WTC11 (cell line): ENCODE results near the gene VCP. TPM values are rescaled to one million over a fixed set of nuclear protein-coding genes. Genes with fewer than 3 reads are reported as not detected.
A peak's percentile ranks its signal among the peaks of the same experiment; 100 is the strongest.

ENCODE experiments used
- ATAC-seq: fragments of 200-7000 bp; cut with Tn5 transposase; 2 replicates; pipeline ENCODE4 v1.10.0; 2021; ENCODE audit warnings: mild to moderate bottlenecking, moderate library complexity
- CTCF ChIA-PET: fragments of 300-600 bp; sonication (Branson Sonifier 250); formaldehyde crosslinking; loops from one replicate; lab custom pipeline; 2021; ENCODE audit warnings: antibody characterized with exemption; lab: Charles Lee
- POLR2A ChIA-PET: fragments of 350-600 bp; sonication (Branson Sonifier 250); formaldehyde crosslinking; loops from one replicate; lab custom pipeline; 2021; ENCODE audit warnings: antibody characterized with exemption; lab: Charles Lee
- DNase-seq: peaks from one replicate; pipeline ENCODE4 v3.0.0; 2021; ENCODE audit warnings: low spot score
- H3K27ac Mint-ChIP-seq: 2 replicates; pipeline ENCODE4 v1.8.0; 2021; ENCODE audit warnings: mixed read lengths
- H3K27me3 Mint-ChIP-seq: 2 replicates; pipeline ENCODE4 v1.8.0; 2021; ENCODE audit warnings: low read depth, mild to moderate bottlenecking, moderate library complexity, mixed read lengths
- H3K36me3 Mint-ChIP-seq: 2 replicates; pipeline ENCODE4 v1.8.0; 2021; ENCODE audit warnings: mixed read lengths
- H3K4me1 Mint-ChIP-seq: 2 replicates; pipeline ENCODE4 v1.8.0; 2022; ENCODE audit warnings: mixed read lengths
- H3K4me3 Mint-ChIP-seq: 2 replicates; pipeline ENCODE4 v1.8.0; 2021; ENCODE audit warnings: mild to moderate bottlenecking, moderate library complexity, mixed read lengths
- H3K9me3 Mint-ChIP-seq: 2 replicates; pipeline ENCODE4 v1.8.0; 2021; ENCODE audit warnings: mixed read lengths
- ATF1 ChIP-seq: sonication (generic); formaldehyde crosslinking; IDR thresholded peaks from 2 replicates; pipeline ENCODE4 v1.8.1; 2023; ENCODE audit warnings: mild to moderate bottlenecking, moderate library complexity, missing genetic modification reagents
- ATF3 ChIP-seq: sonication (generic); formaldehyde crosslinking; conservative IDR thresholded peaks from 2 replicates; pipeline ENCODE4 v1.8.1; 2022; ENCODE audit warnings: mild to moderate bottlenecking, missing genetic modification reagents
- CTCF ChIP-seq: fragments of 200-600 bp; IDR thresholded peaks from 2 replicates; pipeline ENCODE4 v1.8.0; 2022; ENCODE audit warnings: antibody characterized with exemption
- ETV6 ChIP-seq: sonication (generic); formaldehyde crosslinking; IDR thresholded peaks from 2 replicates; pipeline ENCODE4 v1.8.1; 2022; ENCODE audit warnings: mild to moderate bottlenecking, missing genetic modification reagents
- FOXK1 ChIP-seq: sonication (generic); formaldehyde crosslinking; IDR thresholded peaks from 2 replicates; pipeline ENCODE4 v1.8.0; 2022; ENCODE audit warnings: mild to moderate bottlenecking, moderate library complexity, missing genetic modification reagents
- HMGA2 ChIP-seq: fragments of 250-450 bp; sonication (Bioruptor Pico); IDR thresholded peaks from 2 replicates; pipeline ENCODE4 v1.4.0; 2021; ENCODE audit warnings: mild to moderate bottlenecking, moderate library complexity
- PRRX2 ChIP-seq: fragments of 250-450 bp; sonication (Bioruptor Pico); IDR thresholded peaks from 2 replicates; pipeline ENCODE4 v1.8.0; 2021; ENCODE audit warnings: mild to moderate bottlenecking
- SMAD3 ChIP-seq: sonication (generic); formaldehyde crosslinking; IDR thresholded peaks from 2 replicates; pipeline ENCODE4 v1.8.0; 2022; ENCODE audit warnings: missing genetic modification reagents, mild to moderate bottlenecking, borderline replicate concordance
- SMAD4 ChIP-seq: sonication (generic); formaldehyde crosslinking; IDR thresholded peaks from 2 replicates; pipeline ENCODE4 v1.8.0; 2022; ENCODE audit warnings: mild to moderate bottlenecking, missing genetic modification reagents
- SOX15 ChIP-seq: fragments of 250-450 bp; sonication (Bioruptor Pico); IDR thresholded peaks from 2 replicates; pipeline ENCODE4 v1.9.0; 2021; ENCODE audit warnings: mild to moderate bottlenecking
- TP53 ChIP-seq: sonication (generic); formaldehyde crosslinking; IDR thresholded peaks from 2 replicates; pipeline ENCODE4 v1.8.1; 2023; ENCODE audit warnings: mild to moderate bottlenecking, missing genetic modification reagents
- ZNF396 ChIP-seq: fragments of 250-450 bp; sonication (Bioruptor Pico); IDR thresholded peaks from 2 replicates; pipeline ENCODE4 v1.8.0; 2021; ENCODE audit warnings: mild to moderate bottlenecking, moderate library complexity, borderline replicate concordance
- ZNF532 ChIP-seq: fragments of 250-450 bp; sonication (Bioruptor Pico); IDR thresholded peaks from 2 replicates; pipeline ENCODE4 v1.9.0; 2021; ENCODE audit warnings: mild to moderate bottlenecking, borderline replicate concordance
- total RNA-seq: library from RNA; stranded (reverse); gene quantifications from 3 replicates; pipeline ENCODE4 v1.2.3, GENCODE V29; 2021
- TF ChIP-seq, protein P1 (sequence below): sonication (generic); formaldehyde crosslinking; IDR thresholded peaks from 2 replicates; pipeline ENCODE4 v1.8.1; 2022; ENCODE audit warnings: mild to moderate bottlenecking, moderate library complexity, missing genetic modification reagents
- TF ChIP-seq, protein P2 (sequence below): sonication (generic); formaldehyde crosslinking; IDR thresholded peaks from 2 replicates; pipeline ENCODE4 v1.8.0; 2023; ENCODE audit warnings: mild to moderate bottlenecking, missing genetic modification reagents

The VCP gene
- total RNA-seq, 1 experiment from 2014 or later: 386 TPM

DNA sequence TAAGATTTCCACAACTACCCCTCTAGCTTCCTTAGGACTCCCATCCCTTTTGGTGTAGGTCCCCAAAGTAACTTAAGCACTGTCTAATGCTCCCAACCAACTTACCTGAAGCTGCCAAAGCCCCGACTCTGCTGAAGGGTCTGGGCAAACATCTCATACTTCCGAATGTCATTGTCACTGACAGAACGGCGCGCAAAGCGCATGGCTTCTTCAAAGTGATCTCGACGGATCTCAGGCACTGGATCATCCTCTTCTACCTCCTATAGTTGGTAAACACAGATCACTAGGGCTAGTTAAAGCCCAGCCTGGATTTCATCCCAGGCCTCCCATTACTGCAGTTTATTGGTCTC, 15.2 kb downstream of the VCP start:
- DNase-seq: no peak
- no peaks in the 10 kb centered on the region for H3K4me1 Mint-ChIP-seq
- peaks cover 91% of the 10 kb centered on the region for H3K36me3 Mint-ChIP-seq
- no peak overlapping the region for H3K27ac Mint-ChIP-seq
- no peak overlapping the region for H3K4me3 Mint-ChIP-seq
- TF ChIP-seq, protein P1, sequence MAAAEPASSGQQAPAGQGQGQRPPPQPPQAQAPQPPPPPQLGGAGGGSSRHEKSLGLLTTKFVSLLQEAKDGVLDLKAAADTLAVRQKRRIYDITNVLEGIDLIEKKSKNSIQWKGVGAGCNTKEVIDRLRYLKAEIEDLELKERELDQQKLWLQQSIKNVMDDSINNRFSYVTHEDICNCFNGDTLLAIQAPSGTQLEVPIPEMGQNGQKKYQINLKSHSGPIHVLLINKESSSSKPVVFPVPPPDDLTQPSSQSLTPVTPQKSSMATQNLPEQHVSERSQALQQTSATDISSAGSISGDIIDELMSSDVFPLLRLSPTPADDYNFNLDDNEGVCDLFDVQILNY (CRISPR knock-in tag): no peak
- TF ChIP-seq CTCF: no peak
- TF ChIP-seq TP53 (CRISPR knock-in tag): no peak
- TF ChIP-seq ATF1 (CRISPR knock-in tag): no peak
- TF ChIP-seq ZNF532 (CRISPR knock-in tag): no peak
- no peak for TF ChIP-seq HMGA2
- no peak for TF ChIP-seq PRRX2 (CRISPR knock-in tag)
- no peak for TF ChIP-seq SOX15 (CRISPR knock-in tag)
- no peak for TF ChIP-seq ATF3 (CRISPR knock-in tag)
- no peak for ATAC-seq
- no peaks in the 10 kb centered on the region; the same call in 1 of the 2 replicates for H3K9me3 Mint-ChIP-seq
- no peaks in the 10 kb centered on the region for H3K27me3 Mint-ChIP-seq
- POLR2A ChIA-PET: no interaction called here
- CTCF ChIA-PET: no interaction called here

DNA sequence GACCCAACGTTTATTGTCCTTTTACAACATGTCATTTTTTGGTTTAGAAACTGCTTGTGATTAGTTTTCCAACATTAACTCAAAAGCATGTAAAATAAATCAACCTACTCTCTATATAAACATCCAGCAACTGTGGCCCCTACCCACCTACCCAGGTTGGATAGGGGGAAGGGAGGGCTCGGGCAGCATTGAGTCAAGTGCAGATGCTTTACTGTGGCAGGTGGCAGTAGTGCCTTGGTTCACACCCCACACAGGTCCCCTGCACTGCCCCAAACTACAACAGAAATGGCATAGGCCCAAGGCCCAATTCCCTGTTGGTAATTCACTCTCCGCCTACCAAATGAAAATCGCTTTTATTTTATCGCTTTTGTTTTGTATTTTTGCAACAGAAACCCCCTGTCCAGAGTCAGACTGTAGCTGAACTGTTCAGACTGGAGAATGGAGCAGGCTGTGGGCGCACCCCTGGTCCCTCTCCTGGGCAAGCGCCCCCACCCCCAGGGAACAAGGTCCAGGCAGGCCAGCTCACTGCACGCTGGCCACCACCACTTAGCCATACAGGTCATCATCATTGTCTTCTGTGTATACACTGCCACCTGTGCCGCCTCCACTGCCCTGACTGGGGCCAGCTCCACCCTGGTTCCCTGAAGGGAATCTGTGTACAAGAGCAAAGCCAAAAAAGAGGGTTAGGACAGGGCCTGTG, 15.7 kb downstream of the VCP start:
- DNase-seq: no peak
- Mint-ChIP-seq H3K36me3 (peaks cover 86% of the 10 kb centered on the region), H3K27me3 (no peaks in the 10 kb centered on the region), H3K4me3 (no peak overlapping the region), H3K4me1 (no peaks in the 10 kb centered on the region), H3K9me3 (no peaks in the 10 kb centered on the region; the same call in 1 of the 2 replicates), H3K27ac (no peak overlapping the region)
- CTCF ChIA-PET: no interaction called here
- peak; percentile 12; the same call in 1 of the 2 replicates for ATAC-seq
- no peak for TF ChIP-seq ZNF396 (CRISPR knock-in tag)
- TF ChIP-seq ETV6: no peak
- no peak for TF ChIP-seq SMAD3
- TF ChIP-seq, protein P2, sequence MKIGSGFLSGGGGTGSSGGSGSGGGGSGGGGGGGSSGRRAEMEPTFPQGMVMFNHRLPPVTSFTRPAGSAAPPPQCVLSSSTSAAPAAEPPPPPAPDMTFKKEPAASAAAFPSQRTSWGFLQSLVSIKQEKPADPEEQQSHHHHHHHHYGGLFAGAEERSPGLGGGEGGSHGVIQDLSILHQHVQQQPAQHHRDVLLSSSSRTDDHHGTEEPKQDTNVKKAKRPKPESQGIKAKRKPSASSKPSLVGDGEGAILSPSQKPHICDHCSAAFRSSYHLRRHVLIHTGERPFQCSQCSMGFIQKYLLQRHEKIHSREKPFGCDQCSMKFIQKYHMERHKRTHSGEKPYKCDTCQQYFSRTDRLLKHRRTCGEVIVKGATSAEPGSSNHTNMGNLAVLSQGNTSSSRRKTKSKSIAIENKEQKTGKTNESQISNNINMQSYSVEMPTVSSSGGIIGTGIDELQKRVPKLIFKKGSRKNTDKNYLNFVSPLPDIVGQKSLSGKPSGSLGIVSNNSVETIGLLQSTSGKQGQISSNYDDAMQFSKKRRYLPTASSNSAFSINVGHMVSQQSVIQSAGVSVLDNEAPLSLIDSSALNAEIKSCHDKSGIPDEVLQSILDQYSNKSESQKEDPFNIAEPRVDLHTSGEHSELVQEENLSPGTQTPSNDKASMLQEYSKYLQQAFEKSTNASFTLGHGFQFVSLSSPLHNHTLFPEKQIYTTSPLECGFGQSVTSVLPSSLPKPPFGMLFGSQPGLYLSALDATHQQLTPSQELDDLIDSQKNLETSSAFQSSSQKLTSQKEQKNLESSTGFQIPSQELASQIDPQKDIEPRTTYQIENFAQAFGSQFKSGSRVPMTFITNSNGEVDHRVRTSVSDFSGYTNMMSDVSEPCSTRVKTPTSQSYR (CRISPR knock-in tag): no peak
- TF ChIP-seq SMAD4: no peak
- no peak for TF ChIP-seq FOXK1 (CRISPR knock-in tag)
- POLR2A ChIA-PET: no interaction called here
